ENCODE measurements around the gene RRAD.
"Not testable (repeated sequence)": the region's sequence is repeated elsewhere in the genome, so short reads cannot be mapped to it uniquely, and the experiment has no call there.

Gene RRAD

DNA sequence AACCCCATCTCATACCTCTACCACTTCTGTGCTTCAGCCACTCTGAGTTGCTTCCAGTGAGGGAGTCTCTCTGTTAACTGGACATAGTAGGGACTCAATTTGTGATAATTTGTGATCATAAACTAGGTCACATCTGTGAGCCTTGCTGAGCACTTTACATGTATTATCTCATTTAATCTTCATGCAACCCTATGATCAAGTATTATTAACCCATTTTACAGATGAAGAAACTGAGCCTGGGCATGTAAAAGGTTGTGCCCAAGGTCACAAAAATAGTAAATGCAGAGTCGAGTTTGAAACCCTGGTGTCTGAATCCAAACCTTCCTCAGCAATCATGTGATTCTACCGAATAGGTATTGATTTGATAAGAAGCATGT, 26.4 kb downstream of the RRAD start:
- DNase-seq, result no peak

DNA sequence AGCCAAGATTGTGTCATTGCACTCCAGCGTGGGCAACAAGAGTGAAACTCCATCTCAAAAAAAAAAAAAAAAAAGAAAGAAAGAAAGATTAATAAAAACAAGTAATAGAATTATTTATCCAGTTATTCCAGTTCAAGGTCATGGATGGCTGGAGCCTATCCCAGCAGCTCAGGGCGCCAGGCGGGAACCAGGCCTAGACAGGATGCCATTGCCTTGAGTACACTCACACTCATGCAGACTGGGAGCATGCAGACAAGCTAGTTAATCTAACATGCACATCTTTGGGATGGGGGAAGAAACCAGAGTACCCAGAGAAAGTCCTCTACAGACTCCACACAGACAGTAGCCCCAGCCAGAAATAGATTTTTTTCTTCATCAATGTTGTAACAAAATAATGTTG, 27.1 kb downstream of the RRAD start:
- DNase-seq, result no peak

DNA sequence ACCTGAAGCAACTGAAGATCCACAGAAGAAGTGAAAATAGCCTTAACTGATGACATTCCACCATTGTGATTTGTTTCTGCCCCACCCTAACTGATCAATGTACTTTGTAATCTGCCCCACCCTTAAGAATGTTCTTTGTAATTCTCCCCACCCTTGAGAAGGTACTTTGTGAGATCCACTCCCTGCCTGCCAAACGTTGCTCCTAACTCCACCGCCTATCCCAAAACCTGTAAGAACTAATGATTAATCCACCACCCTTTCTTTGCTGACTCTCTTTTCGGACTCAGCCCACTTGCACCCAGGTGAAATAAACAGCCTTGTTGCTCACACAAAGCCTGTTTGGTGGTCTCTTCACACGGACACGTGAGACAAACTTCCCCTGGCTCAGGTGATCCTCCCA, 28.7 kb downstream of the RRAD start:
- not testable (repeated sequence) for DNase-seq

DNA sequence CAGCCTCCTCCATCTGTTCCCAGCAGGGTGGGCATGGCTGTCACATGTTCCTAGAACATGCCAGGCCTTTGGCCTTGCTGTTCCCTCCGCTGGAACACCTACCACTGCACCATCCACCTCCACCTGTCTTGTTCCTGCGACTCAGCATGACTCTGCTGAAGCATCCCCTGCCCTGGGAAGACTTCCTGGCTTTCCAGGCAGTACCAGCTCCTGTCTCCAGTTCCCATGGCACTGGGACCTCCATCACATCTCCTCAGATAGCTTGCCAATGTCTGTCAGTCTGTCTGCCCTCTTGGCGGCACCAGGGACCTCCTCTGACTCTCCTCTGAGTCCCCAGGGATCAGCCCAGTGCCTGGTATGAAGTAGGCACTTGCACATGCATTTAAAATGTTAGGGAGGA, 29.3 kb downstream of the RRAD start:
- DNase-seq, result no peak

DNA sequence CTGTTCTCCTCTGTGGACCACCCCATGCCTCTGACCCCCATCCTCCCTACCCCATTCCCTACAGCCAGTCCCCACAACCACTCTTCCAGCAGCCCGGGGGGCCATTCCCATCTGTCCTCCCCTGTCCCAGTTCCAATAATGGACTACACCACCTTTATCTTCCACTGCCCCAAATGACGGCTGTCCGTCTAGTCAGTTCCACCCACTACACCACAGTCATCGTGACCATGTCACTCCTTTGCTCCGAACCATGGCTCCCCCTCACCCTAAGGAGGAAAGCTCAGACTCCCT, 29.7 kb downstream of the RRAD start:
- no peak for DNase-seq

DNA sequence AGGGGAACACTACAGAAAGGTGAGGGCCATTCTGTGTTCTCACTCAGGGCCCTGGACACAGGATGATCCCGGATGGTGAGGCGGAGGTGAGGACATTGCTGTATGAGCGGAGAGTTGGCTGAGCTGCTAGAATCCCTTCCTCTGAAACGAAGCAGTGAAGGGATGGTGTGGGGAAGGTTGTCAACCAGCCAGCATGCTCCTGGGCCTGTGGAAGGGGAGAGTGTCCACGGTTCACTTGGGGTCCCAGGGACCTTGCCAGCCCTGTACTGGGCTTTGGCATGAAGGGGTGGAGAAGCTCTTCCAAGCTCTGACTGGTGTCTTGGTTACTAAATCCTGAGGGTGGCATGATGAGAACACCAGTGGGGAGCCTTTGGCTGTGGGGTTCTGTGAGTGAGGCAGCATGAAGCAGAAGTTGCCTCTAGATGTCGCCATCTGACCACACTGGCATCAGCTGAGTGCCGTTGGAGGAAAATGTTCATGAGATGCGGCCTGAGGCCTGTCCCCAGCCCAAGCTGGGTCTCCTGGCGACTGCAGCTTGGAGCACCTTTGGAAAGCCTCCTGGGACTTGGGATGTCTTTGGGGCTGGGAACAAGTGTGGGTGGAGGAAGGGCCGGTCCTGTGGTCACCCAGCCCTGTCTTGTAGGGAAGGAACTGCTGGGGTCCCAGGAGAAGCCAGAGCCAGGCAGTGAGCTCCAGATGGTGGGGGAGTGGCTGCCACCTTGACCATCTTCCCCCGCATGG, 30.2 kb downstream of the RRAD start:
- peak in 3 of 4 experiments; percentile 9 to 25 (median 25) for DNase-seq

DNA sequence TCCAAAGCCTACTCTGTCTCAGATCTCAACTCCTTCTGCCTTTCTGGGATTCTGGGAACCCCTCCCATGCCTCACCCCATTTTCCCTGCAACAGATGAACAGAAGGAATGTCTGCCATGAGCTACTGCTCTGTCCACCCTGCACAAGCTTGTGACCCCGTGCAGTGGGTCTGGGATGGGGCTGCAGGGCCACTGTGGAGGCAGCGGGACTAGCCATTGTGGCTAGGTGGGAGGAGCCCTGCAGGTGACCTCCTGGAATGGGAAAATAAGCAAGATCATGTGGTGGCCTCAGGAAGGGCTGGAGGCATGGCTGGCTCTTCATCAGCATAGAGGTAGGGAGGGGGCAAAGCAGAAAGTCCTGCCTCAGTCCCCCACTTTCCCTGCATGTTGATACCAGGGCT, 31.3 kb downstream of the RRAD start:
- DNase-seq, result no peak

DNA sequence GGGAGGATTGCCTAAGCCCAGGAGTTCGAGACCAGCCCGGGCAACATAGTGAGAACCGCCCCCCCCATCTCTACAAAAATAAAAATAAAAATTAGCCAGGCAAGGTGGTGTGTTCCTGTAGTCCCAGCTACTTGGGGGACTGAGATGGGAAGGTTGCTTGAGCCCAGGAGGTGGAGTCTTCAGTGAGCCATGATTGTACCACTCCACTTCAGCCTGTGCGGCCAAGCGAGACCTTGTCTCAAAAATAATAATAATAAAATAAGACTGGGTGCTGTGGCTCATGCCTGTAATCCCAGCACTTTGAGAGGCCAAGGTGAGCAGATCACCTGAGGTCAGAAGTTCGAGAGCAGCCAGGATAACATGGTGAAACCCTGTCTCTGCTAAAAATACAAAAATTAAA, 33.5 kb downstream of the RRAD start:
- DNase-seq, result no peak

DNA sequence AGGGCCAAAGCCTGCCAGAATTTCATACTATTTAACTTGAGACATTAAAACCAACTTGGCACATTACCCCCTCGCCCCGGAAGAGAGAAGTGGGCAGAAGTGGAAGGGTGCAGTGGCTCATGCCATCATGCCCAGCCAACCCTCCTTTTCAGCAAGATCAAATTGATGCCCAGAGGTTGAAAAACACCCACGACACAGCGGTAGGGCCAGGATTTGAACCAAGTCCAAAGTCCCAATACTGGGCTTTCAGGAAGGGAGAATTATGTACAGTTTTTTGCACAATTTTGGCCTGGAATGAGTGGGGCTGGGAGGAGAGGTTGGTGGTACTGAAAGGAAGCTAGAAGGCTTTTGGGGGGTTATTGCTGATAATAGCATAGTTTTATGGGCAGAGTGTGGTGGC, 34.0 kb downstream of the RRAD start:
- no peak for DNase-seq

DNA sequence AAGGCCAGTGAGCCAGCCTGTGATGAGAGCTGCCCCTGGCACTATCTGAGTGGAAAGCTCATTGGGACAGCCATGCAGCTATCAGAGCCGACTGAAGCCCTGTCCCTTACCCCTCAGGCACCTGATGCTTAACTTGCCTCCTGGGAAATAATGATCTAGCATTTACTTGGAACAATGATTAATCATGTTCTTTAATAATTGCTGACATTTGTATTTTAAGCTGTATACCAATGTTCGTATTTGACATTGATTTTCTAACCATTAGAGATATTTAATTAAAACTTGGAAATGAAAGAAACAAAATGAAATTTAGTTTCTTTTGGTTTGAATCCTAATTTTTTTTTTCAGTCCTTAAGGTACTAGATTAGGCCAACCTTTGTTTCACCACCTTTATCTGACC, 34.5 kb downstream of the RRAD start:
- no peak for DNase-seq

DNA sequence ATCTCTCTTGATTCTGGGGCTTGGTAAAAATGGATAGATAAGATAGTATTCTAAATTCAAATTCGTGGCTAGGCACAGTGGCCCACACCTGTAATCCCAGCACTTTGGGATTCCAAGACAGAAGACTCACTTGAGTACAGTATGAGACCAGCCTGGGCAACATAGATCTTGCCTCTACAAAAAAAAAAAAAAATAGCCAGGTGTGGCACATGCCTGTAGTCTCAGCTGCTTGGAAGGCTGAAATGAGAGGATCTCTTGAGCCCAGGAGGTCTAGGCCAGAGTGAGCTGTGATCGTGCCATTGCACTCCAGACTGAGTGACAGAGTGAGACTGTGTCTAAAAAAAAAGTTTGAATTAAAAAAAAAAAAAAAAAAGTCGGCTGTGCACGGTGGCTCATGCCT, 35.7 kb downstream of the RRAD start:
- DNase-seq, result no peak

DNA sequence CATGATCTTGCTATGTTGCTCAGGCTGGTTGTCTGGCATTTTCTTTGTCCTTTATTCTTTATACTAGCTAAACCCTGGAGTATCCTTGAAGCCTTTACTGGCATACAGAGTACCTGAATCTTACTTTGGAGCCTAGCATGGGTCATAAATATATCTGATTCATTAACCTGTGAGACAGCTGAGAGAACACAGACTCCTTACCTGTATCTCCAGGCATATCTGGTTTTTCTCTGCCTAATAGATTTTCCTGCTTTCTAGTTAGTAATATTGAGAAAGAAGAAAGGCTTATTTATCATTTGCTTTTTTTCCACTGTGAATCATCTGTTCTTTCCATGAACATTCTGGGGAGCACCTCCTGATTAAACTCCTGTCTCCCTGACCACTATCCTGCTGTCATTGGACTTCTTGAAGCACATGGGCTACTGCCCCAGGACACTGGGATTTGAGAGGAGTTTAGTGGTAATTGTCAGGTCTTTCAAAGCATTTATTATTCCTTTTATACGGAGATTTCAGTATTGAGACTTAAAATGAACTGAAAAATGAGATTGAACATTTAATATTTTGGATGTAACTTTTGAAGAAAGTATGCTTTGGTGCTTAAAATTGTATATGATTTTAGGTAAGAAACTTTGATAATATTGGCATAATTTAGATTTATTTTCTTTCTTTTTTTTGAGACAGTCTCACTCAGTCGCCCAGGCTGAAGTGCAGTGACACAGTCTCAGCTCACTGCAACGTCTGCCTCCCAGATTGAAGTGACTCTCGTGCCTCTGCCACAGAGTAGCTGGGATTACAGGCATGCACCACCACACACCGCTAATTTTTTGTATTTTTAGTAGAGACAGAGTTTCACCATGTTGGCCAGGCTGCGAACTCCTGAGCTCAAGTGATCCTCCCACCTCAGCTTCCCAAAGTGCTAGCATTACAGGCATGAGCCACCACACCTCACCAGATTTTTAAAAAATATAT, 36.4 kb downstream of the RRAD start:
- no peak for DNase-seq

DNA sequence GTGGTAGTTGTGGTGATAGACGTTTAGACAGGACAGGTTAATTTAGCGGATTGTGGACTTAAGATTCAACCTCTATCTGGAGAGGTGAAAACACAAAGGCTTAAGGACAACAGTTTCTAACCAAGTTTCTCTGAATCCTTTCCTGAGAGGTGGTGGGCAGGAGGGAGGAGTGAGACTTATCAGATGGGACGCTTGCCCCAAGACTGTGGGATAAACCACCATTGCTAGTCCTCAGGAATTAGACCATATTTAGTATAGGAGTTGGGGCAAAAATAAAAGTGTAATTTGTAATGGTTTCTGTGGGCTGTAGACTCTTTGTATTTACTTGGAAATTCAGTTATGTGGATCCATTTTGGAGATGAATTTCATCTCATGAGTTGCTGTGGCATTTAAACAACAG, 38.4 kb downstream of the RRAD start:
- DNase-seq, result no peak

DNA sequence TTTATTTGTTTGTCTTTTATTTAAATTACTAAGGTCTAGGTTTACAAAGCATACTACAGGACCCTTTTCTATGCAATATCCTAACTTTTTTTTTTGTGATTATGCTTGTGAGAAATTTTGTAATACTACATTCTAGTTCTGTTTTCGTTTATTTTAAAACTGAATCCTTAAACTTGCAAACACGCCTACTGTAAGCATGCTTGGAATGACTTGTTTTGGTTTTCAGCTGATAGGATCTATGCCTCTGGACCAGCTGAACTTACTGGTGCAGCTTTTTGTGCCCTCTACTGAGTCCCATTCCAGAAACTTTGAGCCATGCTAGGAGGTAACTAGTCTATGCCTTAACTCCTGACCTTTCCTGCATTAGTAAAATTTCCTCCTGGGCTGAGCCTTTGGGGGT, 39.0 kb downstream of the RRAD start:
- DNase-seq, result no peak

DNA sequence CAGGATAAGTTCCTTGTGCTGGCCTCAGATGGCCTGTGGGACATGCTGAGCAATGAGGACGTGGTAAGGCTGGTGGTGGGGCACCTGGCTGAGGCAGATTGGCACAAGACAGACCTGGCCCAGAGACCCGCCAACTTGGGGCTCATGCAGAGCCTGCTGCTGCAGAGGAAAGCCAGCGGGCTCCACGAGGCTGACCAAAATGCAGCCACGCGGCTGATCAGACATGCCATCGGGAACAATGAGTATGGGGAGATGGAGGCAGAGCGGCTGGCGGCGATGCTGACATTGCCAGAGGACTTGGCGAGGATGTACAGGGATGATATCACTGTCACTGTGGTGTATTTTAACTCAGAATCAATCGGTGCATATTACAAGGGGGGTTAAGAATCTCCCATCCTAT, 39.8 kb downstream of the RRAD start:
- DNase-seq, result no peak

DNA sequence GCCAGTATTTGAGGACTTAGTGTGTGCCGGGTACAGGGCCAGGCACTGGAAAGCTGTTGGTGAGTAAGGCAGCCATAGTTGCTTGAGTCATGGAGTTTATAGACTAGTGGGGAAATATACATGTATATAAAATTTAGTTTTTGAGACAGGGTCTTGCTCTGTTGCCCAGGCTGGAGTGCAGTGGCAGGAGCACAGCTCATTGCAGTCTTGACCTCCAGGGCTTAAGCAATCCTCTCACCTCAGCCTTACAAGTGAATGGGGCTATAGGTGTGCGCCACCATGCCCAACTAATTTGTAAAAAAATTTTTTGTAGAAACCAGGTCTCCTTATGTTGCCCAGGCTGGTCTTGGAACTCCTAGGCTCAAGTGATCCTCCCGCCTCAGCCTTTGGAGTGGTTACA, 42.6 kb downstream of the RRAD start:
- no peak for DNase-seq

DNA sequence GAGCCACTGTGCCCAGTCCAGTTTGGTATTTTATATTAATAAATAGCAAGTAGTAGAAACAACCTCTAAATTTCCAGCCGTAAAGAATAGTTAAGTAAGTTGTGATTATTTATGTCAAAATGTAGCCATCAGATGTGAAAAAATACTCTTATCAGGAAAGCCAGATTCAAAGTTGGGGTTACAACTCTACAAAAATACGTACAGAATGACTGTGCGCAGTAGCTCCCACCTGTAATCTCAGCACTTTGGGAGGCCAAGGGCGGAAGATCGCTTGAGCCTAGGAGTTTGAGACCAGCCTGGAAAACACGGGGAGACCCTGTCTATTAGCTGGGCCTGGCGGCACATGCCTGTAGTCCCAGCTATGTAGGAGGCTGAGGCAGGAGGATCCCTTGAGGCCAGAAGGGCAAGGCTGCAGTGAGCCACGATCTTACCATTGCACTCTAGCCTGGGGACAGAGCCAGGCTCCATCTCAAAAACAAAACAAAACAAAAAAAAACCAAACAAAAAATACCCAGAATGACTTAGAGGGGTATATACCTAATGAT, 43.3 kb downstream of the RRAD start:
- no peak for DNase-seq

DNA sequence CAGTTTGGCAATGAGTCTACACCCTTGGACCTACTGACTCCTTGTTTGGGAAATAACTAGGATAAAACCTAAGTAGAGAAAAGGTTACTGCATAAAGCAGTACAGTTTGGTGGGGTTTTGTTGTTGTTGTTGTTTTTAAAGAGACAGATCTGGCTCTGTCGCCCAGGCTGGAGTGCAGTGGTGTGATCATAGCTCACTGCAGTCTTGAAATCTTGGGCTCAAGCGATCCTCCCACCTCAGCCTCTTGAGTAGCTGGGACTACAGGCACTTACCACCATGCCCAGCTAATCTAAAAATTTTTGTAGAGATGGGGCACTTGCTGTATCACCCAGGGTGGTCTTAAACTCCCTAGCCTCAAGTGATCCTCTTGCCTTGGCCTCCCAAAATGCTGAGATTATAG, 43.8 kb downstream of the RRAD start:
- no peak for DNase-seq

DNA sequence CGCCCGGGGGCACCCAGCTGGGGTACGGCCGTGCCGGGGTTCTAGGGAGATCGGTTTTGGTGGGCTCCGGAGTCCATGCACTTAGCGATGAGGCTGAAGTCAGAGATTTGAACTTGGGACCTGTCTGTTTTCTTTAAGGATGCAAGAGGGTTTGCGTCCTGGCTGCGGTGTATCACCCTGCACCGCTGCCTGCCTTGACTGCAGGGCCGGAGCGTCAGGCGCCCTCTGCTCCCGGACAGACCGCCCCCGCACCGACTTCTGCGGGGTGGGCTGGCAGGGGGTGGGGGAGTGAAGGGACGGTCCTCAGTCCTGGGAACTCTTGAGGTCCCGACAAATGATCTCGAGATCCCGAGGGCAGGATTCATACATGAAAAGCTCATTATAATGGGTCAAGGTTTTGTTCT, 44.3 kb downstream of the RRAD start:
- no peak for DNase-seq

DNA sequence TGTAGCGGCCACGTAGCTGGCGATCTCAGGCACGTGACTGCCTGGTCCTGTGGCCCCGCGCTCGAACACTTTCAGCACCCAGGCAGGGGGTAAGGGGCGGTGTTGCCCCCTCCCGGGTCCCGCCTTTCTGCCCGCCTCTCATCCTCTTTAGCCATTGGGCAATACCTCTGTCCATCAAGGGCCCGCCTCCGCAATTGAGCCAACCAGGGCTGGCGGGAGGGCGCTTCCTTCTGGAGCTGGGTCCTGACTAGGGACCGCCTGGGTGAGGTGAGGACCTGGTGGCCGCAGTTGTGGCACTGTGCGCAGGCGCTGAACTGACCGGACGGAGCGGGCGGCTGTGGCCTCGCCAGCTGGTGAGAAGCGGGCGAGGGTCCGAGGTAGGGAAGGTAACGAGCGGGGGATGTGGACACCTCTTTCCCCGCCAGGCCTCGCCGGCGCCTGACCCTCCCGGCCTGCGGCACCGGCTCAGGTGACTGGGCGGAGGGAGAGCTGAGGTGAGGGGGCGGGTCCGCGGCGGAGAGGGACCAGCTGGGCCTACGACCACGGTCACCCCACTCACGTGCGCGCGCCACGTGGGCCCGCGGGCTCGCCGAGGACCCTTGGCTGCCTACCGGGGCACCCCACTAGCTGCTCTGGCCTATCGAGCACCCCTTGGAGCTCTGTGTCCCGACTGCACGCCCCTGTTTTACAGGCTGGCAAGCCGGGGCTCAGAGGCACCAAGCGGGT, 44.9 kb downstream of the RRAD start, which contains the start of gene PDP2:
PDP2 (plus strand) TSS at position 228 of the 726 bp plus-strand sequence. CDS start 3,770 bp downstream, outside the sequence.
- peak; percentile 68 to 80 (median 74) for DNase-seq

DNA sequence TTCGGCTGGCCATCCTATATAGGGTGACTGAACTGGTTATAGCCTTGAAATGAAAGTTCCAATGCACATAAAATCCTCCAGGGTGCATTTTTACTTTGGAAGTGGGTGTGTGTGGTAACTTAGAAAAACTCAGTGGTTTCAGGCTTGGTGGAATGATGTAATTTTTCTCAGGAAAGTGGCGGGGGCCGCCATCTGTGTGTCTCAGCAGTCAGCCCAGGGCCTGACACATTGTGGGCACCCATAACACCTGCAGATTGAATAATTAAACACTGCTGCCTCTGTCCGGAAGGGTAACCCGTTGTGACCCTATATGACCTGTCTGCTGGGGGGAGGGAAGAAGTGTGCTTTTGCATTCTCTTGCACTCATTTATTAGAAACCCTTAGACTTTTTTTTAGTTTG, 47.3 kb downstream of the RRAD start:
- no peak for DNase-seq

DNA sequence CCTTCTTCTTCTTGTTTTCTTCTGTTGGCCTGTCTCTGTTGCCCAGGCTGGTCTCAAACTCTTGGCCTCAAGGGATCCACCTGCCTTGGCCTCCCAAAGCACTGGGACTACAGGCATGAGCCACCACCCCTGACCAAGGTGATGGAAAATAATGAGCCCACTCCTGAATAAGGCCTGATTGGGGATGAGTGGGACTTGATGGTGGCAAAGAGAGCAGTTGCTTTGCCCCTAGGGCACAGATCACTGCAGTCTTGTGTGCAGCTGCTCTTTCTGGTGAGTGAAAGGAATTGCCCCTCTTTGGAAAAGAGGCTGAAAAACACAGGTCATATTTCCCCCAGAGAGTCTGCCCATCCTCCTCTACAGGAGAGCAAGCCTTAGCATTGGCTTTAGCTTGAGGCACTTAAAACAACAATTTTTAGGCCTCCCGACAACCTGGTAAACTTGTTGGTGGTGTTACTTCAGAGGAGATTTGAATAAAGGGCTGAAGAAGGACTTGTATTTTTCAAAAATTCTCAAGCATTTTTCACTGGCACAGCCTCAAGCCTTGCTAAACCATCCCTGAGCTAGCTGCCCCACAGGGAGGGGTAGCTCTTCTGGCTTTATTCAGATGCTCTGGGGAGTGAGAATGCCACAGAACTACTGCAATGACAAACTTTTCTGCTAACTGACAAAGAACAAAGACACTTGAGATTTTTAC, 51.1 kb downstream of the RRAD start:
- DNase-seq, result no peak

DNA sequence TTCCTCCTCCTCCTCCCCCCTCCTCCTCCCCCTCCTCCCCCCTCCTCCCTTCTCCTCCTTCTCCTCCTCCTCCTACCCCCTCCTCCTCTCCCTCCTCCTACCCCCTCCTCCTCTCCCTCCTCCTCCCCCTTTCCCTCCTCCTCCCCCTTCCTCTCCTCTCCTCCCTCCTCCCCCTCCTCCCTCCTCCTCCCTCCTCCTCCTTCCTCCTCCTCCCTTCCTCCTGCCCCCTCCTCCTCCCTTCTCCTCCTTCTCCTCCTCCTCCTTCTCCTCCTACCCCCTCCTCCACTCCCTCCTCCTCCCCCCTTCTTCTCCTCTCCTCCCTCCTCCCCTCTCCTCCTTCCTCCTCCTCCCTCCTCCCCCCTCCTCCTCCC, 51.7 kb downstream of the RRAD start:
- no peak for DNase-seq
